HG03135 (cell line): ENCODE results near the gene TRIP10.
"Not testable (repeated sequence)": the region's sequence is repeated elsewhere in the genome, so short reads cannot be mapped to it uniquely, and the experiment has no call there.

Source experiments
- ATAC-seq: cut with Tn5 transposase; IDR thresholded peaks from one replicate; pipeline ENCODE4 v1.9.1; 2021; ENCODE audit warnings: mild to moderate bottlenecking, moderate library complexity; ENCODE audit not compliant: unreplicated experiment

Gene TRIP10

DNA sequence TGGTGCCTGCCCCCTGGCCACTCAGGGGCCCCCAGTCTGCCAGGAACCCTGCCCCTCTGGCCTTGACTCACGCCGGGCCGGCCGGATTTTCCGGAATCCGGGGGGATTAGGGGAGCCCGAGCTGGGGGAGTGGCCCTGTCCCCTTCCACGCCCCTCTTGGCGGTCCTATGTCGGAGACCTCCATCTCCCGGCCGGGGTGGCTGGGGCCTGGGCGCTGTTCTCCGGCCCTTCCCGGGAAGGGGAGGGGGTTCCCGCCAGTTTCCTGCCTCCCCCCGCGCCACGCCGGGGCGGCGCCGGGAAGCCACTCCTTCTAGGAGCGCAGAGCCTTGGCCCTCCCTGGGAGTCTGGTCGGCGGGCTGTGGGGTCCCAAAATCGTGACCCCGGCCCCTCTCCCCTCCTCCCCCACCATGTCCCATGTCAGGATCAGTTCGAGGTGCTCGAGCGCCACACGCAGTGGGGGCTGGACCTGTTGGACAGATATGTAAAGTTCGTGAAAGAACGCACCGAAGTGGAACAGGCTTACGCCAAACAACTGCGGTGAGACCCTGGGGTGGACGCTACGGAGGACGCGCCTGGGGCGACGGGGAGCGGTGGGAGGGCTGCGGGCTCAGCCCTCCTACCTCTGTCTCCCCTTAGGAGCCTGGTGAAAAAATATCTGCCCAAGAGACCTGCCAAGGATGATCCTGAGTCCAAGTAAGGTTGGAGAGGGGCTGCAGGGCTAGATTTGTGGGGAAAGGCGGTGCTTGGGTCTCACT is 1.3 kb downstream of the TRIP10 start:
- no peak for ATAC-seq

DNA sequence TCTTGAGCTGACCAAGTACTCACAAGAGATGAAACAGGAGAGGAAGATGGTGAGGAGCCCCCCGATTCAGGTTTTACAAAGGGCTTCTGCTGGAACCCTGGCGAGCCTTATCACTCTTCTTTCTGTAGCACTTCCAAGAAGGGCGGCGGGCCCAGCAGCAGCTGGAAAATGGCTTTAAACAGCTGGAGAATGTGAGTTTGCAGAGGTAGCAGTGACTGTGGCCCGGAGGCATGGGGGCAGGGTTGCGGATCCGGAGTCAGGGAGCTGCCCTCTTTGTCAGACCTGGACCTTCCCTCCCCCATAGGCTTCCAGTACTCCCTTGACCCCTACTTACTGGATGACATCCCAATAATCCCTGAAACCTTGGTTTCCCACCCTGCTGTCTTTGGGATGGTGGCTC is 3.6 kb downstream of the TRIP10 start:
- ATAC-seq = no peak

DNA sequence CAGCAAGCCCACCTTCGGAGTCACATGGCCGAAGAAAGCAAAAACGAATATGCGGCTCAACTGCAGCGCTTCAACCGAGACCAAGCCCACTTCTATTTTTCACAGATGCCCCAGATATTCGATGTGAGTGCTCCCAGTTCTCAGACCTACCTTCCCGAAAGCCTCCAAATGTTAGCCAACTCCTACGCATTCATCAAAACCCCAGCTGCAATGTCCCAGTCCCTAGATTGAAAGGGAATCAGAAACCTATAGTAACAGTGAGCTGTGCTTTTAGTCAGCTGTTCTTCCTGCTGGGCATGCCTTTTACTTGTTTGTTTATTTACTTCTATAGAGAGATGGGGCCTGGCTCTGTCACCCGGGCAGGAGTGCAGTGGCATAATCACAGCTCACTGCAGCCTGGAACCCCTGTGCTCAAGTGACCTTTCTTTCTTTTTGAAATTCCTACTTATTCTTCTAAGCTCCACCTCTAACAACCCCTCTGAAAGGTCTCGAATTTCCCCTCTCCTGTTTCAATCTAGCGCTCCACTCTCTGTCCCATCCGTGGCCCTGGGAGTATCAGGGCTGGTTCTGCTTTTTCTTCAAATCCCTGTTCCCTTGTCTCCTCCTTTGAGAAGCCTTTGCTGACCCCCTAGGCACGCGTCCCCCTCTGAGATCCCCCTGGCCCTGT is 4.4 kb downstream of the TRIP10 start:
- ATAC-seq = no peak

DNA sequence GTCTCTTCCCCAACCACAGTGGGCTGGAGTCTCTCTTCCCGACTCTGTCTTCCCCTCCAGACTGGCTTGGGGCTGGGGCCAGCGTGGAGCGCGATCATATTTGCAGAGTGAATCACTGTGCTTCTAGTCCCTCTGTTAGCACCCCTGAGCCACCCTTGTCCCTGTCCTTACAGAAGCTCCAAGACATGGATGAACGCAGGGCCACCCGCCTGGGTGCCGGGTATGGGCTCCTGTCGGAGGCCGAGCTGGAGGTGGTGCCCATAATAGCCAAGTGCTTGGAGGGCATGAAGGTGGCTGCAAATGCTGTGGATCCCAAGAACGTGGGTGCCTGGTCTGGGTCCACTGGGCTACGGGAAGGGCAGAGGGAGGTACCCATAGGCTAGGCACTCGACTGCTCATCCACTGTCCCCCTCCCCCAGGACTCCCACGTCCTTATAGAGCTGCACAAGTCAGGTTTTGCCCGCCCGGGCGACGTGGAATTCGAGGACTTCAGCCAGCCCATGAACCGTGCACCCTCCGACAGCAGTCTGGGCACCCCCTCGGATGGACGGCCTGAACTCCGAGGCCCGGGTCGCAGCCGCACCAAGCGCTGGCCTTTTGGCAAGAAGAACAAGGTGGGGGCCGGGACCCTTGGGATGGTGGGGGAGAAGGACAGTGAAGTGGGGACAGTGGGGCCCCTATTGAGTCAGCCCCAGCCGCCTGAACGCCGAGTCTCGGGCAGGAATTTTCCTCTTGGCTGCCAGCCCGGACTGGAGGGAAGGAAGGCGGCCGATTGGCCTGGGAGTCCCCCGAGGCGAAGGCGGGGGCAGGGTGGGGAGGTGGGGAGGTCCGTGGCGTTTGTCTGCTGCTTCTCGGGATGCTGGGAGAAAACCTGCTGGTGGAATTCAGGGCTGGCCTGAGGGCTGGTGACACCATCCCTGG is 5.2 kb downstream of the TRIP10 start:
- no peak for ATAC-seq

DNA sequence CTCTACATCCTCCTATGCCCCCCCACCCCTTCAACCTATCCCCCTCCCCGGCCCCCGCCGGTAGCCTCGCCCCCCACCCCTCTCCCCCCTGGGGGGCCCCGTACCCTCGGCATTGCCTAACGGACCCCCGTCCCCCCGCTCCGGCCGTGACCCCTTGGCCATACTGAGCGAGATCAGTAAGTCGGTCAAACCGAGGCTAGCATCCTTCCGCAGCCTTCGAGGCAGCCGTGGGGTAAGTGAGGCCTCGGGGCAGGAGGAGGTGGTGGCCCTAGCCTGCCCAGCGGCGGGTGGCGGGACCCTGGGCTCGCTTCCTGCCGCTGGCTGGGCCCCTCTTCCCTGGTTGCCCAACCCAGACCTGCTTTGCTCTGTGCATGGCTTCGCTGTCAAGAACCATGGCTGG is 6.5 kb downstream of the TRIP10 start:
- no peak for ATAC-seq

DNA sequence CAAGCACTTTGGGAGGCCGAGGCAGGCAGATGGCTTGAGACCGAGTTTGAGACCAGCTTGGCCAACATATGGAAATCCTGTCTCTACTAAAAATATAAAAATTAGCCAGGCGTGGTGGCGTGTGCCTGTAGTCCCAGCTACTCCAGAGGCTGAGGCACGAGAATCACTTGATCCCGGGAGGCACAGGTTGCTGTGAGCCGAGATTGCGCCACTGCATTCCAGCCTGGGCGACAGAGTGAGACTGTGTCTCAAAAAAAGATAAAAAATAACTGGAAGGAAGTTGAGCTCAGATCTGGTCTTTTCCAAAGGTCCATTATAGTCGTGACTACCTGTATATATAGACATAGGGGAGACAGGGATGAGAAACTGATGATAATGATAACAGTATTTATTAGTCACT is 9.1 kb downstream of the TRIP10 start:
- ATAC-seq = not testable (repeated sequence)

DNA sequence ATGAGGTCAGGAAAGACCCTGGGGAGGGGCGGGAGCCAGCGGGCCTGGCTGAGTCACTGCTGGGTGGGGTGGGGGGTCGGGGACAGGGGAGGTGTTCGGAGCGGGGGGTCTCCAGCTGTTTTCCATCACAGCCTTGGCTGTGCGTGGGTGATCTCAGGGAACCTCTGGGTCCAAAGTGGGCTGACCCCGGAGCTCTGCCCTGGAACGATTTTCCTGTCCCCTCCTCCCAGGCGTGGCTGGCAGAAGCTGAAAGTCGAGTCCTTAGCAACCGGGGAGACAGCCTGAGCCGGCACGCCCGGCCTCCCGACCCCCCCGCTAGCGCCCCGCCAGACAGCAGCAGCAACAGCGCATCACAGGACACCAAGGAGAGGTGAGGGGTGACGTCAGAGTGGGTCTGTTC is 10.6 kb downstream of the TRIP10 start:
- no peak for ATAC-seq

DNA sequence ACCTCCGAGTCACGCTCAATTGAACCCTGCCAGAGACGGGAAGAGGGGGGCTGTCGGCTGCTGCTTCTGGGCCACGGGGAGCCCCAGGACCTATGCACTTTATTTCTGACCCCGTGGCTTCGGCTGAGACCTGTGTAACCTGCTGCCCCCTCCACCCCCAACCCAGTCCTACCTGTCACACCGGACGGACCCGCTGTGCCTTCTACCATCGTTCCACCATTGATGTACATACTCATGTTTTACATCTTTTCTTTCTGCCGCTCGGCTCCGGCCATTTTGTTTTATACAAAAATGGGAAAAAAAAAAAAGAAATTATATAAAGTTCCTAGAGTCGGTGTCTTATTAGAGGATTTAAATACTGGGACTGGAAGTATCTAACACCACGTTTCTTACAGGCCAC is 11.7 kb downstream of the TRIP10 start:
- ATAC-seq = no peak

DNA sequence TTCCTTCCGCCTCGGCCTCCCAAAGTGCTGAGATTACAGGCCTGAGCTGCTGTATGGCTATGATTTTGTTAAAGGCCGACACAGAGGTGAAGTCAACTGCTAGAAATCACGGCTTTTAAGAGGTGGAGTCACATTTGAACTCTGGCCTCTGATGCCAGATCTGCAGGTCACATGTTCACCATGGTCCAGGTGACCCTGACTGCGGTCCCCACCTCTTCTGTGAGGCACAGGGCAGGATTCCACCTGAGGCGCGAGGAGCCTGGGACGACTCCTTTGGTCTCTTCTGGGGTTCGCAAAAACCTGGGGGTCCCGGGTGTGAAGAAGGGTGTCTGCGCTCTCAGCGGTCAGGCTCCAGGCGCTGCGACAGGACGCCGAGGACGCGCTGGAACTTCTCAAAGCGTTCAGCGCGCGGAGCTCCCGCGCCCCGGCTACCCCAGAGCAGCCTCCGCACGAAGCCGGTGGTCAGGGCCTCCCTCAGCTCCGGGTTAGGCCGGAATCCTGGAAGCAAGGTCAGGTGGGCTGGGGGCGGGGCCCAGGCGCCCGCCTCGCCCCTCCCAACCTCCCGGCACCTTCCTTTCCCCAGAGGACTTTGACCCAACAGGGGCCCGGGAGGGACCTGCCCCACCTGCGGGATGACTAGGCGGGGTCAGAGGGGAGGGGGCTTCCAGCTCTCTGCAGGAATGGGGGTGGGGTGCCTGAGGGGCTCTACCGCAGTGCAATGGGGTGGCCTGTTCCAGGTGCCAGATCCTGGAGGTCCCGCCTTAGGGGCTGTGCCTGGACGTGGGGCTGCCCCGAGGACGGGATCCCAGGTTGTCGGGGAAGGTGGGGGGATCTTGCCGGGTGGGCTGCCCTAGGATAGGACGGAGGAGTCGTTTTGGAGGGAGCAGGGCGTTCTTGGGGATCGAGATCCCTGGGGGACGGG is 13.0 kb downstream of the TRIP10 start:
- ATAC-seq = no peak

DNA sequence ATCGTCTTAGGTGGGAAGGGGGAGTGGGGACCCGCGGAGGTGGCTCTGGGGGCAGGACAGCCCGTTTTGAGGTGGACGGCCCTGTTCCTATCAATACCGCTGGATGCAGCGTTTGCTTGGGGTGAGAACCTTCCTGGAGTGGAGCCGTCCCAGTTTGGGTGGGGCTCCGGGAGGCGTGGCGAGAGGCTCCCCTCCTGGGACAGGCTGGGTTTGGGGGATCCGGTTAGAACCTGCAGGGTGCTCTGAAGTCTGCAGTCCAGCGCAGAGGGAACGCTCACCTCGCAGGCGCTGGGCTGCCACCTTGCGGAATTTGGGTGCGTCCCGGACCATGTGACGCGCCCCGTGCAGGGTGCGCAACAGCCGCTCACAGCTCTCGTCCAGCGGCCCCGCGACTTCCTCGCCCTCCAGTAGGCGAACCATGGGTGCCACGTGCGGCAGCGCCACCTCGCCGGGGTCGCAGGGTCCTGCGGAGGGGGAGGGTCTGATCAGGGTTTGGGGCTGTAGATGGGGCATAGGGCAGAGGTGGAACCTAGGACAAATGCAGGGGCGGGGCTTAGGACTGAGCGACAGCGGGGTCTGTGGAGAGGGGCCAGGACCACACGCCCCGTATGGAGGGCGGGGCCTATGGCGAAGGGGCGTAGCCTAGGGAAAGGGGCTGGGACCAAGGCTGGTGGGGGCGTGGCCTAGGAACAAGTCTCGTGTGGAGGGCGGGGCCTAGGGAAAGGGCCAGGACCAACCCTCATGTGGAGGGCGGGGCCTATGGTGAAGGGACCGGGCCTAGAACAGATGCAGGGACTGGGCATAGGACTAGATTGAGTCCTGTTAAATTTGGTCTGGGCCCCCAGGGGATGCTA is 13.9 kb downstream of the TRIP10 start:
- peak; percentile 82 for ATAC-seq

DNA sequence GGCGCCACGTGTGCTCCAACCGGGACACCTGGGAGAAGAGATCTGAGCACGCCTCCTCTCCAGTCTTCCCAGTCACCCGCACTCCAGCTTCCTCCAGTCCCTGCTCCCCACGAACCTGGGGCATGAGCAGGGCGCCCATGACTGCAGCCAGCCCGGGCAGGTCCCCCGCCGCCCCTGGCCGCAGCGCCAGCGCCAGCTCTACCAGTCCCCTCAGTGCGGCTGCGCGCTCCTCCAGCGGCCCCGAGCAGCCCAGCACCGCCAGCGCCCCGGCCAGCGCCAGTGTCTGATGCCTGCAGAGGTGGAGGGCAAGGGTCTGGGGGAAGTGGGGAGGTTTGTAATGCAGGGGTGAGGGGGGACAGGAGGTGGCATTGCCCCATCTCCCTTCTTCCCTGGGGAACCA is 14.7 kb downstream of the TRIP10 start:
- ATAC-seq = no peak

DNA sequence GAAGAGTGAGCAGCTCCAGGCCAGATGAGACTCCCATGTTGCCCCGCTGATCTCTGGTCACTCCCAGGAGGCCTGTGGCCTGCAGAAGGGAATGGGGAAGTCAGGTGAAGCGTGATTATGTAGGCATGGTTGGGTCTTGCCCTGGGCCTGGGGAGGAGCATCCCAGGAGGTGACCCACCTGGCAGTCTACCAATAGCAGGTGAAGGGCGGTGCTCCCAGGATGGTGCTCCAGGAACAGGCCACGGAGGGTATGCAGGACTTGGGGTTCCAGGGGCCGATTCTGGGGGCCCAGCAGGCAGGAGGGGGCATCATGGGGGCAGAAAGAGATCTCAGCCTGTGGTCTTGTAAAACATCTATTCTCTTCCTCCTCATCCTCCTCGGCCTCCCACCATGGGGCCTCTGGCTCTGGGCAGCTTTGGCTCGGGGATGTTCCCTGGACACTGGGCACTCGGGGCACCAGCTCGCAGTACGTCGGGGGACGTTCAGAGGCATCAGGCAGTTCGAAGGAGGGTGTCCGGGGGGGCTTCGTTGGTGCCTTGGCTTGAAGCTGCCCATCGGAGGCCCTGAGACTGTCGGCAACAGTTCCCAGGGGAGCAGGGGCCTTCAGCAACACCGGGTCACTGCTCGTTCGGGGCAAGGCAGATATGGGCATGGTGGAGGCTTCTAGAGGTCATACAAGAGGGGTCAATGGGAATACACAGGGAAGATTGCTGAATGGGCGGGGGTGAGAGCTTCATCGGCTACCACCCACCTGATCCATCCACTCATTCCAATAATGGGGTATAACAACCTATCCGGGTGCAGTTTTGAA is 15.4 kb downstream of the TRIP10 start:
- no peak for ATAC-seq

DNA sequence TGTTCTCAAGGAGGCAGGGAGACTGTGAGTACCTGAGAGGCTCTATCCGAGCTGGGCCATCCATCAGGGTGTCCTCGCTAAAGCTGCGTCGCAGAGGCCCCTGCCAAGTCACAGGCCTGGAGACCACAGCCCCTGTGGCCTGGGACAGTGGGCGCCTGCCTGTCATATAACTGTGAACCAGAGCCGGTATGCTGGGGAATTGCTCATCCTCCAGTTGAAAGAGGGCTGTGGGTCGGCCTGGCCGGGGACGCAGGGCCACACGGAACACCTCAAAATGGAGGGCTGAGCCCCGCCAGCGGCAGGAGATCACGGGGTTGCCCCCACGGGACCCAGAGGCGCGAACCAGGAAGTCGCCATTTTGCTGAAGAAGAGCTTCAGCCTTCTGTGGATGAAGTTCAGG is 21.1 kb downstream of the TRIP10 start:
- no peak for ATAC-seq

DNA sequence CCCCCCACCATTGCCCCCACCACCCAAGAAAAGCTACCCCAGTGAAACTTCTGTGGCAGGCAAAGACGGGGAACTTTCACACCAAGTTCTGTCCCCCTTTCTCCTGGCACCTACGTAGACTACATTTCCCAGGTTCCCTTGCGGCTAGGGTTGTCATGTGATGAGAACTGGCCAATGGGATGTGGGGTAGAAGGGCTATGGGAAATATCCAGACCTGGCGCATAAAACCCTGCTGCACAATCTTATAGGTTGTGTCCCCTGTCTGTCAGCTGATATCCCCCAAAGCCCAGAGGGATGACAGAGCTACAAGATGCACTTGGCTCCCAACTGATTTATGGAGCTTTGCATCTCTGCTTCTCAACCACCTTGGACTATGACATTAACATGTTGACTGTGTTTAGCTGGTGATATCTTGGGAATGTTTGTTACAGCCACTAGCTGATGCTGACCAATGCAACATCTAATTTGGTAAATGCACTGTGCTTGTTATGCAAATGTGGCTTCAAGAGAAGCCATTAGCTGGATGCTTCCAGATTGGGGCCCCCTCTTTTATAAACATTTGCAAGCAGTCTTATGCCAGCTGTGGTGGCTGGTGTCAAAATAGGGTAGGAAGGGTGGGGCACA is 21.7 kb downstream of the TRIP10 start:
- no peak for ATAC-seq

DNA sequence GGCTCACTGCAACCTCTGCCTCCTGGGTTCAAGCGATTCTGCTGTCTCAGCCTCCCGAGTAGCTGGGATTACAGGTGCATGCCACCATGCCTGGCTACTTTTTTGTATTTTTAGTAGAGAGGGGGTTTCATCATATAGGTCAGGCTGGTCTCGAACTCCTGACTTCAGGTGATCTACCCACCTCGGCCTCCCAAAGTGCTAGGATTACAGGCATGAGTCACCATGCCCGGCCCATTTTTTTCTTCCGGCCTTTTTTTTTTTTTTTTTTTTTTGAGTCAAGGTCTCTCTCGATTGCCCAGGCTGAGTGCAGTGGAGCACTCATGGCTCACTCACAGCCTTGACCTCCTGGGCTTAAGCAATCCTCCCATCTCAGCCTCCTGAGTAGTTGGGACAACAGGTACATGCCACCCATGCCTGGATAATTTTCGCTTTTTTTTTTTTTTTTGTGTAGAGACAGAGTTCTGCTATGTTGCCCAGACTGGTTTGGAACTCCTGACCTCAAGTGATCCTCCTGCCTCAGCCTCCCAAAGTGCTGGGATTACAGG is 22.8 kb downstream of the TRIP10 start:
- ATAC-seq = not testable (repeated sequence)

DNA sequence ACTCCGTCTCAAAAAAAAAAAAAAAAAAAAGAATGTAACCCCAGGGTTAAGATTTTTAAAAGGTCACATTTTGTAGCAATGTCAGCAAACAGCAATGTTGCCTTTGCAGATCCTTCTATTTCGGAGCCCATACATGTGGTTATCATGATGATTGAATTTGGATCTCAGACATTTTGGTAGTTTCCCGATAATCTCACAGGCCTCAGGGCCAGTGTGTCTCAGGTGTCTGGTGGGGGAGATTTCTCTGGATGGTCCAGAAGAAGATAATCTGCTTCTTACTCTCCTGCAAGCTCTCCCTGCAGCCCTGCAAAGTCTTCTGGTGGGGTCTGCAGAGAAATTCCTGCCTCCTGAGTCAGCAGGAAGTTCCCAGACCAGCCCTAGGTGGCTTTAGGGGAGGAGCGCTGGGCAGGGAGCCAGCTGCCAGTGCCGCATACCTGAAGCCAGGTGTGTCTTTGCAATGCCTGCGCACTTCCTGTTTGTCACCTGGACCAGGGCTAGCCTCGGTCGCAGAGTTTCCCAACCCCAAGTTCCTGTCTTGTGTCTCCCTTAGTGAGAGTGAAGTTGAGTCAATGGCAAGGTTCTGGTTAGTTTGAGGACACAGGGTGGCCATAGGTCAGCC is 26.4 kb downstream of the TRIP10 start:
- ATAC-seq = no peak

DNA sequence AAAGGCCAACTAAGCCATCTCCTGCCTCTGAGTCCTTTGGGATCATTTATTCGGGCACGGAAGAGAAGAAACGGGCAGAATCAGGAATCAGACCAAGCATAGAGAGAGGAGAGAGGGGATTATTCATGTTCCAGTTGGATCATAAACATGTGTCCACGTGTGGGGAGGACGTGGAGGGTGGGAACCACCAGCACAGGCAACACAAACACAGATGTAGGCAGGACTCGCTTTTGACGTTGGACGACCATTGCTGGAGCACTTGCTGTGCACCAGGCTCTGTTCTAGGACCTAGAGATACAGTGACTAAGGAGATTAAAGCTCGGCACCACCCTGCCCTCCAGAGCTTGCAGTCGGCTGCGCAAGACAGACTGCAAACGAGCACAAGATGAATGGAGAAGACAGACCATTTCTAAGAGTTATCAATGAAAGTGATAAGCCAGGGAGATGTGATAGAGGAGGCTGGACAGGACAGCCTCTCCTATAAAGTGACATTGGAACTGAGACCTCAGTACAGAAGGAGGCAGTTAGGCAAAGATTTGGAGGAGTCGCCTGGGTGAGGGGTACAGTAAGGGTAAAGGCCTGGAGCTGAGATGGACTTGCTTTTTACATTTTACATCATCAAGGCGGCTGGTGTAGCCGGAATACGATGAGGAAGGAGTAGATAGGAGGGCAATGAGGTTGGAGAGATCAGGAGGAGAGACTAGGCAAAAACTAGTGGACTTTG is 27.0 kb downstream of the TRIP10 start:
- ATAC-seq = no peak
